AG20443 (cell line): ENCODE results near the gene PACS1.
A peak's percentile ranks its signal among the peaks of the same experiment; 100 is the strongest.
"Not testable (repeated sequence)": the region's sequence is repeated elsewhere in the genome, so short reads cannot be mapped to it uniquely, and the experiment has no call there.

Experiments
- DNase-seq: peaks from one replicate; pipeline ENCODE4 v3.0.0; 2012; ENCODE audit warnings: low spot score, mixed read lengths

Gene PACS1

GRCh38 chr11:66111158-66111557, 41.1 kb downstream of the PACS1 start:
- no peak for DNase-seq

- no peak for DNase-seq
These were observed 42.0 kb downstream of the PACS1 start for GRCh38 chr11:66112041-66112491.

- DNase-seq: peak; percentile 63
These were observed 42.8 kb downstream of the PACS1 start for GRCh38 chr11:66112601-66113499.

- DNase-seq: not testable (repeated sequence)
These were observed 44.9 kb downstream of the PACS1 start for GRCh38 chr11:66114957-66115356.

- no peak for DNase-seq
These were observed 45.7 kb downstream of the PACS1 start for GRCh38 chr11:66115638-66116301.

GRCh38 chr11:66116576-66117361, 46.7 kb downstream of the PACS1 start:
- DNase-seq: no peak

GRCh38 chr11:66118847-66119246, 48.8 kb downstream of the PACS1 start:
- DNase-seq: no peak

GRCh38 chr11:66119348-66120133, 49.5 kb downstream of the PACS1 start:
- peak; percentile 36 for DNase-seq

- no peak for DNase-seq
These were observed 51.4 kb downstream of the PACS1 start for GRCh38 chr11:66121466-66121865.

- no peak for DNase-seq
These were observed 53.8 kb downstream of the PACS1 start for GRCh38 chr11:66123902-66124301.

- peak; percentile 30 for DNase-seq
These were observed 54.5 kb downstream of the PACS1 start for GRCh38 chr11:66124564-66124963.

- DNase-seq: no peak
These were observed 56.0 kb downstream of the PACS1 start for GRCh38 chr11:66126064-66126463.

- peak; percentile 77 for DNase-seq
These were observed 56.9 kb downstream of the PACS1 start for GRCh38 chr11:66126808-66127555.

GRCh38 chr11:66130978-66131377, 60.9 kb downstream of the PACS1 start:
- DNase-seq: no peak

- DNase-seq: no peak
These were observed 62.0 kb downstream of the PACS1 start for GRCh38 chr11:66131937-66132632.

GRCh38 chr11:66133216-66133775, 63.2 kb downstream of the PACS1 start:
- DNase-seq: no peak

GRCh38 chr11:66136752-66137123, 66.7 kb downstream of the PACS1 start:
- no peak for DNase-seq

- no peak for DNase-seq
These were observed 69.8 kb downstream of the PACS1 start for GRCh38 chr11:66139817-66140404.
